ENCODE results near the gene C2CD4C.

- TF ChIP-seq SP1 (IDR thresholded peaks at IDR 0.05), result no peak
- no peak for TF ChIP-seq FOXA1 (IDR thresholded peaks at IDR 0.05)
- TF ChIP-seq PKNOX1 (IDR thresholded peaks at IDR 0.05), result no peak
- no peak for TF ChIP-seq BHLHE40 (IDR thresholded peaks at IDR 0.05; ENCODE audit: borderline replicate concordance)
- TF ChIP-seq SUZ12 (IDR thresholded peaks at IDR 0.05), result no peak
- TF ChIP-seq ELF4 (IDR thresholded peaks at IDR 0.05), result no peak
- no peak for TF ChIP-seq ZNF384 (IDR thresholded peaks at IDR 0.05)
- no peak for TF ChIP-seq TARDBP (IDR thresholded peaks at IDR 0.05)
- TF ChIP-seq HDGF (IDR thresholded peaks at IDR 0.05; ENCODE audit: borderline replicate concordance), result no peak
- TF ChIP-seq CTBP1 (IDR thresholded peaks at IDR 0.05; ENCODE audit: borderline replicate concordance), result no peak
- TF ChIP-seq NFRKB (IDR thresholded peaks at IDR 0.05), result no peak
- TF ChIP-seq FOXK2 (IDR thresholded peaks at IDR 0.05), result no peak
These were observed 732 bp upstream of the C2CD4C start for GRCh38 chr19:409516-410242.

Measured in HEK293T (cell line).